Esophagus squamous epithelium (tissue), 4 donors: Measurements from ENCODE around the gene NRDE2.

Source experiments
- POLR2A ChIP-seq, 4 donors: fragments of 450-650 bp; IDR thresholded peaks; one replicate each; pipeline ENCODE4 v1.6.1; 2017; ENCODE audit warnings: antibody characterized with exemption in 4 of 4, mild to moderate bottlenecking in 4 of 4, moderate library complexity in 3 of 4
- TF ChIP-seq, protein P1 (sequence below), 6 experiments: fragments of 450-650 bp in 4 of 6; fragments of 200-600 bp in 2 of 6; sonication (generic) in 2 of 6; IDR thresholded peaks; one replicate each; pipeline ENCODE4 v1.5.1; 2016 to 2019; ENCODE audit warnings: antibody characterized with exemption in 6 of 6, mild to moderate bottlenecking in 4 of 6, moderate library complexity in 4 of 6

DNA sequence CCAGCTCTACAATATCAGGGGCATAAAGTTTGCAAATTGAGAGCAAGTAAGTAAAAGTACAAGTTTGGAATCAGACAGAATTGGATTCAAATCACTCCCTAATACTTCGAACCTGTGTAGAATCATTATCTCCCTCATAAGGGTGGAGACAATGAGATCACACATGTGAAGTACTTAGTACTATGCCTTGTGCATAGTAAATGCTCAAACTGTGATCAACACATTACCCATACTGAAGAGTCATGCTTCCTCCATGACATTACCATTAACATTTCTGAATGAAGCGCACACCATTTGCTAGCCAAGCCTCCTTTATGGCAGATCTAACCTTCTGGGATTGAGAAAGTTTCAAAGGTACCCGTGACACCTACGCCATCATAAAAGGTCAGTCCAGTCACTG lies 26.6 kb upstream of the NRDE2 start:
- TF ChIP-seq, protein P1, sequence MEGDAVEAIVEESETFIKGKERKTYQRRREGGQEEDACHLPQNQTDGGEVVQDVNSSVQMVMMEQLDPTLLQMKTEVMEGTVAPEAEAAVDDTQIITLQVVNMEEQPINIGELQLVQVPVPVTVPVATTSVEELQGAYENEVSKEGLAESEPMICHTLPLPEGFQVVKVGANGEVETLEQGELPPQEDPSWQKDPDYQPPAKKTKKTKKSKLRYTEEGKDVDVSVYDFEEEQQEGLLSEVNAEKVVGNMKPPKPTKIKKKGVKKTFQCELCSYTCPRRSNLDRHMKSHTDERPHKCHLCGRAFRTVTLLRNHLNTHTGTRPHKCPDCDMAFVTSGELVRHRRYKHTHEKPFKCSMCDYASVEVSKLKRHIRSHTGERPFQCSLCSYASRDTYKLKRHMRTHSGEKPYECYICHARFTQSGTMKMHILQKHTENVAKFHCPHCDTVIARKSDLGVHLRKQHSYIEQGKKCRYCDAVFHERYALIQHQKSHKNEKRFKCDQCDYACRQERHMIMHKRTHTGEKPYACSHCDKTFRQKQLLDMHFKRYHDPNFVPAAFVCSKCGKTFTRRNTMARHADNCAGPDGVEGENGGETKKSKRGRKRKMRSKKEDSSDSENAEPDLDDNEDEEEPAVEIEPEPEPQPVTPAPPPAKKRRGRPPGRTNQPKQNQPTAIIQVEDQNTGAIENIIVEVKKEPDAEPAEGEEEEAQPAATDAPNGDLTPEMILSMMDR (IDR thresholded peaks at IDR 0.05), result no peak
- TF ChIP-seq POLR2A (IDR thresholded peaks at IDR 0.05), result no peak
